IPS-20b (cell line): ENCODE data around the gene NUMA1.
A peak's percentile ranks its signal among the peaks of the same experiment; 100 is the strongest.

Experiments used
- H3K27ac ChIP-seq: one replicate; pipeline ENCODE4 v1.5.1; 2013; ENCODE audit warnings: low read length
- H3K27me3 ChIP-seq: 2 replicates; pipeline ENCODE4 v1.6.1; 2013; ENCODE audit warnings: mild to moderate bottlenecking, low read length, inconsistent platforms; ENCODE audit not compliant: insufficient read depth
- H3K36me3 ChIP-seq: 2 replicates; pipeline ENCODE4 v1.6.1; 2013; ENCODE audit warnings: low read depth, mild to moderate bottlenecking, inconsistent platforms, low read length, moderate library complexity; ENCODE audit not compliant: insufficient read depth
- H3K4me1 ChIP-seq: 2 replicates; pipeline ENCODE4 v1.6.1; 2013; ENCODE audit warnings: mild to moderate bottlenecking, control low read depth, inconsistent platforms, low read length, moderate library complexity; ENCODE audit not compliant: insufficient read depth
- H3K4me3 ChIP-seq: 2 replicates; pipeline ENCODE4 v1.5.1; 2013; ENCODE audit warnings: mild to moderate bottlenecking, low read length, inconsistent platforms
- H3K9ac ChIP-seq: 2 replicates; pipeline ENCODE4 v1.6.1; 2013; ENCODE audit warnings: low read depth, mild to moderate bottlenecking, inconsistent platforms, low read length, moderate library complexity
- H3K9me3 ChIP-seq: 2 replicates; pipeline ENCODE4 v1.6.1; 2013; ENCODE audit warnings: mild to moderate bottlenecking, low read depth, low read length, inconsistent platforms; ENCODE audit not compliant: insufficient read depth

The NUMA1 gene

GRCh38 chr11:72048766-72049460, 31.4 kb downstream of the NUMA1 start:
- H3K9ac ChIP-seq, result peak overlapping the region; percentile 30; the same call in 1 of the 2 replicates
- no peaks in the 10 kb centered on the region for H3K27me3 ChIP-seq
- peak overlapping the region; percentile 45 for H3K27ac ChIP-seq
- H3K4me3 ChIP-seq, result 0 out of 2 replicates have a peak overlapping the region, but pooled peaks have one; percentile 1
- H3K9me3 ChIP-seq, result no peaks in the 10 kb centered on the region
- peaks cover 5% of the 10 kb centered on the region; the same call in 1 of the 2 replicates for H3K36me3 ChIP-seq
- peaks cover 9% of the 10 kb centered on the region; the same call in 1 of the 2 replicates for H3K4me1 ChIP-seq

GRCh38 chr11:72045849-72046248, 34.5 kb downstream of the NUMA1 start:
- Histone ChIP-seq H3K36me3 (no peaks in the 10 kb centered on the region), H3K4me3 (no peak overlapping the region), H3K27me3 (no peaks in the 10 kb centered on the region), H3K27ac (no peak overlapping the region), H3K4me1 (peaks cover 18% of the 10 kb centered on the region), H3K9me3 (no peaks in the 10 kb centered on the region), H3K9ac (0 out of 2 replicates have a peak overlapping the region, but pooled peaks have one; percentile 24)

- no peaks in the 10 kb centered on the region for H3K36me3 ChIP-seq
- H3K27ac ChIP-seq, result peak overlapping the region; percentile 95
- peak overlapping the region; percentile 78 for H3K4me3 ChIP-seq
- no peaks in the 10 kb centered on the region for H3K27me3 ChIP-seq
- H3K9me3 ChIP-seq, result no peaks in the 10 kb centered on the region
- peaks cover 33% of the 10 kb centered on the region for H3K4me1 ChIP-seq
- peak overlapping the region; percentile 92 for H3K9ac ChIP-seq
Measured at GRCh38 chr11:72042064-72042745, 38.1 kb downstream of the NUMA1 start.

GRCh38 chr11:72041364-72042063, 38.8 kb downstream of the NUMA1 start:
- Histone ChIP-seq H3K4me3 (peak overlapping the region; percentile 78), H3K9me3 (no peaks in the 10 kb centered on the region), H3K4me1 (peaks cover 33% of the 10 kb centered on the region), H3K27me3 (no peaks in the 10 kb centered on the region), H3K36me3 (peaks cover 1% of the 10 kb centered on the region; the same call in 1 of the 2 replicates), H3K9ac (peak overlapping the region; percentile 92), H3K27ac (peak overlapping the region; percentile 95)

GRCh38 chr11:72040491-72041363, 39.6 kb downstream of the NUMA1 start:
- Histone ChIP-seq H3K9ac (peak overlapping the region; percentile 92), H3K4me3 (peak overlapping the region; percentile 78), H3K27me3 (no peaks in the 10 kb centered on the region), H3K36me3 (peaks cover 9% of the 10 kb centered on the region; the same call in 1 of the 2 replicates), H3K9me3 (no peaks in the 10 kb centered on the region), H3K4me1 (peaks cover 33% of the 10 kb centered on the region), H3K27ac (peak overlapping the region; percentile 95)

- peaks cover 16% of the 10 kb centered on the region; the same call in 1 of the 2 replicates for H3K36me3 ChIP-seq
- H3K27ac ChIP-seq, result peak overlapping the region; percentile 95
- no peaks in the 10 kb centered on the region for H3K9me3 ChIP-seq
- H3K27me3 ChIP-seq, result no peaks in the 10 kb centered on the region
- peak overlapping the region; percentile 78 for H3K4me3 ChIP-seq
- peaks cover 33% of the 10 kb centered on the region for H3K4me1 ChIP-seq
- peak overlapping the region; percentile 92; the same call in 1 of the 2 replicates for H3K9ac ChIP-seq
Measured at GRCh38 chr11:72039856-72040401, 40.4 kb downstream of the NUMA1 start.

- Histone ChIP-seq H3K4me3 (peak overlapping the region; percentile 78), H3K4me1 (peaks cover 33% of the 10 kb centered on the region), H3K27me3 (no peaks in the 10 kb centered on the region), H3K9me3 (no peaks in the 10 kb centered on the region), H3K9ac (peak overlapping the region; percentile 92; the same call in 1 of the 2 replicates), H3K36me3 (peaks cover 22% of the 10 kb centered on the region; the same call in 1 of the 2 replicates), H3K27ac (peak overlapping the region; percentile 95)
Measured at GRCh38 chr11:72039031-72039855, 41.1 kb downstream of the NUMA1 start.

- H3K4me3 ChIP-seq, result no peak overlapping the region; the same call in 1 of the 2 replicates
- no peaks in the 10 kb centered on the region for H3K27me3 ChIP-seq
- peak overlapping the region; percentile 92; the same call in 1 of the 2 replicates for H3K9ac ChIP-seq
- H3K4me1 ChIP-seq, result peaks cover 33% of the 10 kb centered on the region
- peaks cover 30% of the 10 kb centered on the region; the same call in 1 of the 2 replicates for H3K36me3 ChIP-seq
- no peaks in the 10 kb centered on the region for H3K9me3 ChIP-seq
- H3K27ac ChIP-seq, result peak overlapping the region; percentile 95
Measured at GRCh38 chr11:72038491-72038890, 41.9 kb downstream of the NUMA1 start.

GRCh38 chr11:72037554-72038311, 42.6 kb downstream of the NUMA1 start:
- H3K36me3 ChIP-seq, result peaks cover 35% of the 10 kb centered on the region; the same call in 1 of the 2 replicates

More at GRCh38 chr11:72037554-72038311, 42.6 kb downstream of the NUMA1 start:
- H3K27me3 ChIP-seq, result no peaks in the 10 kb centered on the region
- no peak overlapping the region for H3K27ac ChIP-seq
- no peaks in the 10 kb centered on the region for H3K9me3 ChIP-seq
- peaks cover 33% of the 10 kb centered on the region for H3K4me1 ChIP-seq
- H3K4me3 ChIP-seq, result no peak overlapping the region
- peak overlapping the region; percentile 92; the same call in 1 of the 2 replicates for H3K9ac ChIP-seq
